Measurements from ENCODE around the gene RAP1B. TPM values are rescaled to one million over a fixed set of nuclear protein-coding genes. Genes with fewer than 3 reads are reported as not detected.

Gene RAP1B
- total and polyA plus RNA-seq, 2 donors (not counting 1 experiment from before 2014, with no cell fraction given), result 54.5 to 159 TPM

GRCh38 chr12:68585966-68586365, 24.7 kb upstream of the RAP1B start:
- POLR2A ChIA-PET, result no interaction called here

DNA sequence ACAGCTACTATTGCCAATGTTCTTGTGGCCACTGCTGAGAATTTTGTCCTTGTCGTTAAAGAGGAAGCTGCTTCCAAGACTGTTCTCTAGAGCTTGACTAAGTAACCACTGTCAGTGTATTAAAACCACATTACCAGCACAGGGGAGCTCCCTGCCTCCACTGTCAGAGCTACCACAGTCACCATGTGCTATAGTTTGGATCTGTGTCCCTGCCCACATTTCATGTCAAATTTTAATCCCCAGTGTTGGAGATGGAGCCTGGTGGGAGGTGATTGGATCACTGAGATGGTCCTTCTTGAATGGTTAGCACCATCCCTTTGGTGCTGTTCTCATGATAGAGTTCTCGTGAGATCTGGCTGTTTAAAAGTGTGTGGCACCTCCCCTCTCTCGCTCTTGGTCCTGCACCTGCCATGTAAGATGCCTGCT, 23.2 kb upstream of the RAP1B start:
- ChIA-PET CTCF (interaction anchor here (1.1 to 1.2 kb wide), 2 partner anchors 9 to 49 kb away, joined by 4 read pairs; no protein-coding TSS in a partner anchor), POLR2A (interaction anchor here (0.7 to 1.0 kb wide), 4 partner anchors 13 to 959 kb away, joined by 3 to 5 read pairs (median 4); partner anchors contain the start of gene RAP1B)
- H3K4me1 Mint-ChIP-seq, result peaks cover 34% of the 10 kb centered on the region
- intact Hi-C loops (cut with micrococcal nuclease), result loop anchor here (1.0 kb wide), 1 partner anchor 23 kb away; the partner anchor contains the start of gene RAP1B
- Histone ChIP-seq H3K79me2 (ENCODE audit: control insufficient read depth, insufficient read depth, low read length) (peaks cover 17% of the 10 kb centered on the region), H3K27ac (ENCODE audit: low read length in 2 of 2) (peak overlapping the region in 1 of 2 donors; percentile 41), H3K27me3 (replicated peaks in 1 of 4; ENCODE audit: control extremely low read depth in 1 of 4, control insufficient read depth in 3 of 4, insufficient read depth in 4 of 4, low read length in 3 of 4) (no peaks in the 10 kb centered on the region), H3K4me2 (replicated peaks; ENCODE audit: low read depth, low read length, poor library complexity, severe bottlenecking) (peak overlapping the region; percentile 49), H3K4me3 (ENCODE audit: control extremely low read depth in 1 of 5, extremely low read depth in 1 of 5, insufficient read depth in 1 of 5, low read depth in 2 of 5, low read length in 4 of 5) (no peak overlapping the region), H3K9ac (ENCODE audit: low read length) (no peak overlapping the region), H4K20me1 (ENCODE audit: control insufficient read depth, insufficient read depth, low read length, poor library complexity, severe bottlenecking) (no peaks in the 10 kb centered on the region), H3K4me1 (ENCODE audit: control insufficient read depth in 2 of 2, insufficient read depth in 2 of 2, low read length in 2 of 2) (peaks cover 29% of the 10 kb centered on the region in 2 donors), H3K36me3 (replicated peaks in 1 of 2; ENCODE audit: control extremely low read depth in 1 of 2, control insufficient read depth in 1 of 2, extremely low read depth in 1 of 2, insufficient read depth in 2 of 2, low read length in 1 of 2) (no peaks in the 10 kb centered on the region), H2AFZ (ENCODE audit: insufficient read depth, low read depth, low read length, poor library complexity, severe bottlenecking) (peak overlapping the region; percentile 43), H3K9me3 (ENCODE audit: control extremely low read depth in 1 of 3, control insufficient read depth in 2 of 3, insufficient read depth in 1 of 3, low read length in 2 of 3) (peaks cover 1 to 22% (median 19%) of the 10 kb centered on the region in 3 donors)
- peak overlapping the region; percentile 65 for H3K4me3 Mint-ChIP-seq
- peak overlapping the region; percentile 88 for H3K27ac Mint-ChIP-seq
- peak; percentile 73 for DNase-seq
- 10% methylated on average over 2 of the region's 3 CpGs for WGBS (ENCODE audit: insufficient coverage)
- TF ChIP-seq EZH2 (IDR thresholded peaks at IDR 0.05; ENCODE audit: borderline replicate concordance, insufficient read depth, low read depth, low read length, poor library complexity, severe bottlenecking), result no peak
- TF ChIP-seq, protein P1, sequence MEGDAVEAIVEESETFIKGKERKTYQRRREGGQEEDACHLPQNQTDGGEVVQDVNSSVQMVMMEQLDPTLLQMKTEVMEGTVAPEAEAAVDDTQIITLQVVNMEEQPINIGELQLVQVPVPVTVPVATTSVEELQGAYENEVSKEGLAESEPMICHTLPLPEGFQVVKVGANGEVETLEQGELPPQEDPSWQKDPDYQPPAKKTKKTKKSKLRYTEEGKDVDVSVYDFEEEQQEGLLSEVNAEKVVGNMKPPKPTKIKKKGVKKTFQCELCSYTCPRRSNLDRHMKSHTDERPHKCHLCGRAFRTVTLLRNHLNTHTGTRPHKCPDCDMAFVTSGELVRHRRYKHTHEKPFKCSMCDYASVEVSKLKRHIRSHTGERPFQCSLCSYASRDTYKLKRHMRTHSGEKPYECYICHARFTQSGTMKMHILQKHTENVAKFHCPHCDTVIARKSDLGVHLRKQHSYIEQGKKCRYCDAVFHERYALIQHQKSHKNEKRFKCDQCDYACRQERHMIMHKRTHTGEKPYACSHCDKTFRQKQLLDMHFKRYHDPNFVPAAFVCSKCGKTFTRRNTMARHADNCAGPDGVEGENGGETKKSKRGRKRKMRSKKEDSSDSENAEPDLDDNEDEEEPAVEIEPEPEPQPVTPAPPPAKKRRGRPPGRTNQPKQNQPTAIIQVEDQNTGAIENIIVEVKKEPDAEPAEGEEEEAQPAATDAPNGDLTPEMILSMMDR (IDR thresholded peaks at IDR 0.05), result no peak
- peaks cover 10% of the 10 kb centered on the region for H3K9me3 Mint-ChIP-seq (ENCODE audit: insufficient read depth)
- H3K27me3 Mint-ChIP-seq, result no peaks in the 10 kb centered on the region
- peak; percentile 80 for ATAC-seq (ENCODE audit: low read depth)

More at GRCh38 chr12:68585966-68586365, 24.7 kb upstream of the RAP1B start:
- DNase-seq (no peak), ATAC-seq (ENCODE audit: low read depth) (no peak)
- H3K79me2 ChIP-seq (ENCODE audit: control insufficient read depth, insufficient read depth, low read length), result peaks cover 17% of the 10 kb centered on the region
- Mint-ChIP-seq H3K4me3 (no peak overlapping the region), H3K4me1 (peaks cover 19% of the 10 kb centered on the region), H3K27ac (peak overlapping the region; percentile 6), H3K27me3 (no peaks in the 10 kb centered on the region), H3K9me3 (ENCODE audit: insufficient read depth) (peaks cover 8% of the 10 kb centered on the region)
- H3K9me3 ChIP-seq (ENCODE audit: control extremely low read depth in 1 of 3, control insufficient read depth in 2 of 3, insufficient read depth in 1 of 3, low read length in 2 of 3), result peaks cover 1 to 22% (median 19%) of the 10 kb centered on the region in 3 donors
- no peaks in the 10 kb centered on the region for H4K20me1 ChIP-seq (ENCODE audit: control insufficient read depth, insufficient read depth, low read length, poor library complexity, severe bottlenecking)
- no peaks in the 10 kb centered on the region for H3K27me3 ChIP-seq (replicated peaks in 1 of 4; ENCODE audit: control extremely low read depth in 1 of 4, control insufficient read depth in 3 of 4, insufficient read depth in 4 of 4, low read length in 3 of 4)
- H3K4me3 ChIP-seq (ENCODE audit: control extremely low read depth in 1 of 5, extremely low read depth in 1 of 5, insufficient read depth in 1 of 5, low read depth in 2 of 5, low read length in 4 of 5), result no peak overlapping the region
- H3K4me2 ChIP-seq (replicated peaks; ENCODE audit: low read depth, low read length, poor library complexity, severe bottlenecking), result no peak overlapping the region
- H3K4me1 ChIP-seq (ENCODE audit: control insufficient read depth in 2 of 2, insufficient read depth in 2 of 2, low read length in 2 of 2), result peaks cover 14 to 15% of the 10 kb centered on the region in 2 donors
- intact Hi-C loops (cut with micrococcal nuclease), result no loop called here
- CTCF ChIA-PET, result no interaction called here
- H2AFZ ChIP-seq (ENCODE audit: insufficient read depth, low read depth, low read length, poor library complexity, severe bottlenecking), result no peak overlapping the region
- H3K9ac ChIP-seq (ENCODE audit: low read length), result no peak overlapping the region
- TF ChIP-seq, protein P1 (IDR thresholded peaks at IDR 0.05), result no peak
- no peak for TF ChIP-seq EZH2 (IDR thresholded peaks at IDR 0.05; ENCODE audit: borderline replicate concordance, insufficient read depth, low read depth, low read length, poor library complexity, severe bottlenecking)
- WGBS (ENCODE audit: insufficient coverage), result 100% methylated on average over 3 of the region's 5 CpGs
- H3K36me3 ChIP-seq (replicated peaks in 1 of 2; ENCODE audit: control extremely low read depth in 1 of 2, control insufficient read depth in 1 of 2, extremely low read depth in 1 of 2, insufficient read depth in 2 of 2, low read length in 1 of 2), result no peaks in the 10 kb centered on the region
- no peak overlapping the region for H3K27ac ChIP-seq (ENCODE audit: low read length in 2 of 2)

Measured in B cell (primary cell).